GM04504 (cell line): Measurements from ENCODE around the gene PRDM16.

ENCODE experiments used
- DNase-seq: peaks from one replicate; pipeline ENCODE4 v3.0.0-alpha.2; 2012; ENCODE audit warnings: low read depth

PRDM16 gene

DNA sequence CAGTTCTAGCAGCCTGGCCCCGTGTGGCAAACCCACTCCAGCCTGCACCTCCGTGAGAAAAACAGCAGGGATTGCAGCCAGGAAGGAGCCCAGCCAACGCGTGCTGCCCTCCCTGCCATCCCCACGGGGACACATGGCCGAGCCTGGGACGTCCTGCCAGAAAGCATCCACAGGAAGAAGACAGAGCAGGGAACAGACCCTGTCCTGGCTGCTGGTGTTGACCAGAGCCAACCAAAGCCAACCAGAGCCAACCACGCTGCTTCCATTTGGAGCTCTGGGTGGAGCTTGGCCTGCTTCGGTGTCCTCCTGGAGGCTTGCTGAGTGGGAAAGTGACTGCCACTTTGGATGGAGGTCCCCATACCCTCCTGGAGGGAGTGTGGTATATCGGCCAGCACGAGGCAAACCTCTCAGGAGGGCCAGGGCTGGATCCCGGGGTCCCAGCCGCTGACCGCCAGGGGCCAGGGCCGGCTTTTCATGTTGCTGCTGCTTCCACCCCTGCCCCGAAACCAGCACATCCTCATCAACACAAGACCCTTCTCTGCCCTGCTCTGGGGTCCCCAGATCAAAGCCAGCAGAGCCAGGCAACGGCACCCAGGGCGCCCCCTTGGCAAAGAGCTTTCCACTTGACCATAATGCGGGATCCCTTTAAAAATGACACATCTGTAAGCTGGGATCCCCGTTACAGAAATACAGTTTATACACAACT is 304.9 kb downstream of the PRDM16 start:
- DNase-seq: no peak

DNA sequence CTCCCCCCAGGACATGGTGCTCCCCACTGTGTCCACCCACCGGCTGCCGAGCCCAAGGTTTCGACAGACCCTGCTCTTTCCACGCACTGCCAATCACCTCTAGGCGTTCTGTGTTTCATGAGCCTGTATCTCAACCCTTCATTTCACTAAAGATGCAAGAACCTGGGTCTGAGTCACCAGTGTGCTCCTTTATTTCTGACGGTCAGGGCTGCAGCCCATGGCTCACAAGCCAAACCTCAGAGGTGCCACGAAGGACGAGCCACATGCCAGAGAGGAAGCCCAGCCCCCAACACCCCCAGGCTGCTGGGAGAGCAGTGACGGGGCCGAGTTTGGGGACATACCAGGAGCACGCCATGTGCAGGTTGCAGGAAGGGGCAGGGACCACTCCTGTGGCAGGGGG is 306.2 kb downstream of the PRDM16 start:
- DNase-seq: no peak

DNA sequence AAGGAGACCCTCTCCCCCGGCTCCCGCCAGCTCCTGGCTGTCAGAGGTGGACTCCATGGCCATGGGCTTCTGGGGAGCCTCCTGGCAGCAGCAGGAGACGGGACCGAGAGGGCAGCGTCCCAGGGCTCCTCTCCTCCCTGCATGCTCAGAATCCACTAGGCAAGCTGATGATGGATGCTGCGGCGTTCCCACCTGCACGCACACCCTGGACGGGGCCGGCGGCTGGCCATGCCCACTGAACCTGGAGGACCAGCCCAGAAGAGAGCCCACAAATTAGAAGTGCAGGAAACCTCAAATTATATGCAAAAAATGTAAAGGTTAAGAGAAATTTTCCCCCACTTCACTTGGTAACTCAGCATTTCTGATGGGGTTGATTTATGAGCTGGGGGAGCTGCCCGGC is 308.2 kb downstream of the PRDM16 start:
- no peak for DNase-seq

- no peak for DNase-seq
Observed at GRCh38 chr1:3377604-3378279, 308.7 kb downstream of the PRDM16 start.

- DNase-seq: no peak
Observed at GRCh38 chr1:3378411-3379208, 309.6 kb downstream of the PRDM16 start.

DNA sequence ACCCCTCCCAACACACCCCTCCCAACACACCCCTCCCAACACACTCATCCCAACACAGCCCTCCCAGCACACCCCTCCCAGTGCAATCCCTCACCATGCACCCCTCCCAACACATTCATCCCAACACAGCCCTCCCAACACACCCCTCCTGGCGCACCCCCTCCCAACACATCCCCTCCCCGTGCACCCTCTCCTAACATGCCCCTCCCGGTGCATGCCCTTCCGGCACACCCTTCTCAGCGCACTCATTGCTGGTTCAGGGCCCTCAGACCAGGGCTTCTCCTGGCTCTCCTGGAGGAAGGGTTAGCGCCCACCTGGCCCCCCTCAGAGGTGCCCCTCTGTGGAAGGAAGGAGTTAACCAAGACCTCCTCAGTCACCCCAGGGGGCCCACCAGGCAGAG is 310.9 kb downstream of the PRDM16 start:
- DNase-seq: no peak

DNA sequence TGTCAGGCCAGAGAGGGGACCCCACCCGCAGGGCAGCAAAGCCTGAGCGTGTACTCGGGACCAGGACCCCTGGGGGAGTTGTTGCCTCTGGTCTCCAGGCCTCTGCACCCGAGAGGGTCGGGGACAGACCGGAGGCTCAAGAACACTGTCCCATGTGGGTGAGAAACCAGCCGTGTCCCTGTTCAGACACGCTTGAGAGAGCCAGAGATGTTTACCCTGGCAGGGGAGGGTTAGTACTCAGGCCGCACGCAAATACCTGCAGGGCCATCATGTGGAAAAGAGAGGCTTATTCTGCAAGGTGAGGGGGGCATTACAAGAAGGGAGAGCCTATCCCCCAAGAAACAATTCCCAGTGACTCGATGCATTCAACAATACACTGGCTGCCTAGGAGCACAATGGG is 311.5 kb downstream of the PRDM16 start:
- DNase-seq: no peak

- DNase-seq: no peak
Observed at GRCh38 chr1:3381901-3382300, 312.9 kb downstream of the PRDM16 start.

- no peak for DNase-seq
Observed at GRCh38 chr1:3382326-3383057, 313.5 kb downstream of the PRDM16 start.

- no peak for DNase-seq
Observed at GRCh38 chr1:3383679-3384078, 314.7 kb downstream of the PRDM16 start.

DNA sequence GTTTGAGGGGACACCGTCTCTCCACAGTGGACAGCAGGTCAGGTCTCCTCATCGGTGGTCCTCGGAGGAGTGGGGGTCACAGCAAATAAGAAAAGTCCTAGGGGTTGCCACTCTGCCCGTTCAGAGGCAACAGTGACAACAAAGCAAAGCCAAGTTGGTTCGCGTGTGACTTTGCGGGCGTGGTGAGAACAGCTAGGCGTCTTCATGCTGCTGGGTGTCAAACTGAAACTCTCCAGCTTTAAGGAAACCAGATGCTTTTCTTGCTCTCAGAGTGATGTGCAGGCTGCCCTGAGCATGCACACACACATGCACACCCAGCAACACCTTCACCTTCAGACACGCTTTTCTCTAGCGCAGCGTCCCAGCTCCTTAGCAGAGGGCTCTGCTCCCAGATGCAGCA is 315.4 kb downstream of the PRDM16 start:
- no peak for DNase-seq

- DNase-seq: no peak
Observed at GRCh38 chr1:3386205-3387002, 317.4 kb downstream of the PRDM16 start.

DNA sequence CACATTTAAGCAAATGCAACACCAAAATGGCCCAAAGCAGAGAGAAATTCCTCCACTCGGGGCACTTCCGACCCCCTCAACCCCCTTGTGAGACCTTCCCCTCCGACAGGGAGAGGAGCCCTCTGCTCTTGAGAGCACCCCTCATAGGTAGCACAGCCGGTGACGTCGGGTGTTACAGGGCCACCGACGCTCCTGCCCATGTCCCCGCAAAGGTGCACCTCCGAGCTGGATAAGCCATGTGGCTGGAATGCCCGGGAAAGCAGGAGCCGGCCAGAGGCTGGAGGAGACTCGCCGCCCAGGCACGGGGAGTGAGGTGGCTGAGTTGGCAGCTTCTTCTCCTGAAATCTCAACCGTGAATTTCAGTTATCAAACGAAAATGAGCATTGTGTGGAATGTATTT is 318.4 kb downstream of the PRDM16 start:
- no peak for DNase-seq

GRCh38 chr1:3389093-3389833 is 320.3 kb downstream of the PRDM16 start:
- DNase-seq: no peak

- no peak for DNase-seq
Observed at GRCh38 chr1:3390291-3390690, 321.3 kb downstream of the PRDM16 start.

DNA sequence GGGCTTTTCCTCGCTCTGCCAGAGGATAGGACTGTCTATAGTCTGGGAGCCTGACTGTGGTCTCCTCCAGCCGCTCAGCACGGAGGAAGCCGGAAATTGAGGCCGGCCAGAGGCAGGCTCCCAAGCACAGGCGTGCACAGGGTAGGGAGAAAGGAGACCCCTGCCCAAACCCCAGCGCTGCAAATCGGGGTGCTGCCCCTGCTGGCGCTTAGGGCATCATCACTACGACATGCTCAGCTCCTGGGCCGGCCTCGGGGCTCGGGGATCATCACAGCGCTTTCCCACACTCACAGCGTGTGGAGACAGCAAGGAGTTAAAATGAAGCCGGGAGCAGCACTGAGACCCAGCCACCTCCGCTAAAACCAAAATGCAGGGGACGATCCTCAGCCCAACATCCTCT is 322.7 kb downstream of the PRDM16 start:
- no peak for DNase-seq

GRCh38 chr1:3393024-3393986 is 324.3 kb downstream of the PRDM16 start:
- DNase-seq: no peak

- DNase-seq: no peak
Observed at GRCh38 chr1:3393987-3394920, 325.3 kb downstream of the PRDM16 start.

GRCh38 chr1:3396411-3396810 is 327.4 kb downstream of the PRDM16 start:
- no peak for DNase-seq
